GM20431 (cell line): ENCODE results near the gene TLR7.

Experiments
- in situ Hi-C: fragments of 300-500 bp; cut with MseI, MboI; formaldehyde crosslinking; loops from one replicate; pipeline ENCODE4 v1.15.0; 2020; ENCODE audit warnings: low sequenced_read_pairs; ENCODE audit not compliant: unreplicated experiment

TLR7 gene

DNA sequence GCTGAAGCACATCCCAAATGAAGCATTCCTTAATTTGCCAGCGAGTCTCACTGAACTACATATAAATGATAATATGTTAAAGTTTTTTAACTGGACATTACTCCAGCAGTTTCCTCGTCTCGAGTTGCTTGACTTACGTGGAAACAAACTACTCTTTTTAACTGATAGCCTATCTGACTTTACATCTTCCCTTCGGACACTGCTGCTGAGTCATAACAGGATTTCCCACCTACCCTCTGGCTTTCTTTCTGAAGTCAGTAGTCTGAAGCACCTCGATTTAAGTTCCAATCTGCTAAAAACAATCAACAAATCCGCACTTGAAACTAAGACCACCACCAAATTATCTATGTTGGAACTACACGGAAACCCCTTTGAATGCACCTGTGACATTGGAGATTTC lies 54.1 kb downstream of the TLR7 start:
- in situ Hi-C loops: no loop called here

DNA sequence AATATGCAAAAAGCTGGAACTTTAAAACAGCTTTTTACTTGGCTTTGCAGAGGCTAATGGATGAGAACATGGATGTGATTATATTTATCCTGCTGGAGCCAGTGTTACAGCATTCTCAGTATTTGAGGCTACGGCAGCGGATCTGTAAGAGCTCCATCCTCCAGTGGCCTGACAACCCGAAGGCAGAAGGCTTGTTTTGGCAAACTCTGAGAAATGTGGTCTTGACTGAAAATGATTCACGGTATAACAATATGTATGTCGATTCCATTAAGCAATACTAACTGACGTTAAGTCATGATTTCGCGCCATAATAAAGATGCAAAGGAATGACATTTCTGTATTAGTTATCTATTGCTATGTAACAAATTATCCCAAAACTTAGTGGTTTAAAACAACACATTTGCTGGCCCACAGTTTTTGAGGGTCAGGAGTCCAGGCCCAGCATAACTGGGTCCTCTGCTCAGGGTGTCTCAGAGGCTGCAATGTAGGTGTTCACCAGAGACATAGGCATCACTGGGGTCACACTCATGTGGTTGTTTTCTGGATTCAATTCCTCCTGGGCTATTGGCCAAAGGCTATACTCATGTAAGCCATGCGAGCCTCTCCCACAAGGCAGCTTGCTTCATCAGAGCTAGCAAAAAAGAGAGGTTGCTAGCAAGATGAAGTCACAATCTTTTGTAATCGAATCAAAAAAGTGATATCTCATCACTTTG lies 55.2 kb downstream of the TLR7 start:
- in situ Hi-C loops: no loop called here

DNA sequence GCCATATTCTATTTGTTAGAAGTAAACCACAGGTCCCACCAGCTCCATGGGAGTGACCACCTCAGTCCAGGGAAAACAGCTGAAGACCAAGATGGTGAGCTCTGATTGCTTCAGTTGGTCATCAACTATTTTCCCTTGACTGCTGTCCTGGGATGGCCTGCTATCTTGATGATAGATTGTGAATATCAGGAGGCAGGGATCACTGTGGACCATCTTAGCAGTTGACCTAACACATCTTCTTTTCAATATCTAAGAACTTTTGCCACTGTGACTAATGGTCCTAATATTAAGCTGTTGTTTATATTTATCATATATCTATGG lies 55.7 kb downstream of the TLR7 start:
- in situ Hi-C loops: no loop called here

DNA sequence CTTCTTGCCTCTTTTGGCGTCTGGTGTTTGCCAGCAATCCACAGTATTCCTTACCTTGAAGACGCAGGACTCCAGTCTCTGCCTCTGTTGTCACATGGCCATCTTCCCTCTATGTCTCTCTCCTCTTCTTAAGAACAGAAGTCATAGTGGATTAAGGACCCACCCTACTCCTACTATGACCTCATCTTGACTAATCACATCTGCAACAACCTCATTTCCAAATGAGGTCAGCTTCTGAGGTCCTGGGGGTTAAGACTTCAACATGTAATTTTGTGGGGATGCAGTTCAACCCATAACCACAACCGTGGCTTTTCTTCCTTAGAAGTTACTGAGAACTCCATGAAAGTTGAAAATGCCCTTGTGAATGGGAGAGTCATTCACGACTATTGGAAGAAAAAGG lies 62.8 kb downstream of the TLR7 start:
- in situ Hi-C loops: loop anchor here (25.0 kb wide), 1 partner anchor 558 kb away; no protein-coding TSS in a partner anchor

DNA sequence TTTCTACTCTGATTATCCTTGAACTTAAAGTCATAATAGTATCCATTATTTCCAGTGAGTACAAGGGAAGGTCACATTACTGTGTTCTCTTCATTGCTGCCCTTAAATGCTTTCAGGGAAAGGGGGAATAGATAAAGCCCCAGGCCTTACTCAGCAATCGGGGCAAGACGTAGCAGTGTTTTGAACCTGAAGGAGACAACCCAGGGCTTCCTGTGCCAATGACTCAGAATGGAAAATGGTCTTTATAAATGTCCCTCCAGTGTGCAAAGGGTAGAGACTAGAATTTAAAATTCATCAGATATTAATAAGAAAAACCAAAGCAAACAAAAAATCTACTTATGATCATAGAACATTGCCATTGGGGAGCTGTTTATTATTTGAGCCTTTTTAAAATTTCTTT lies 63.3 kb downstream of the TLR7 start:
- in situ Hi-C loops: loop anchor here (25.0 kb wide), 1 partner anchor 557 kb away; no protein-coding TSS in a partner anchor

DNA sequence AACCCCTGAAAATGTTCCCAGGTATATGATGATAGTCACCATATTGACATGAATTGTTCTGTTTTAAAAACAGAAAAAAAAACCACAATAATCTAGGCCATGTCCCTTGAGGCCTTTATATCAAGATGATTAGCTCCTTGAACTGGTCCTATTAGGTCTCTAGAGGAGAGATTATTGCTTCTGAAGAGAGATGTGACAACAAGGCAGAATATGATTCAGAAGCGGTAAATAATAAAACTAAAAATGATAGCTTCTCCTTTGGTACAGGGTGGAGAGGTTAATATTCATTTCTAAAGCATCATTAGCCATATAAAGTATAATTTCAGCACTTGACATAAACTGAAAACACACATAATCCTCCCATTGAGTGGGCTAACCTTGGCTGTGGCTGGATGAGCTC lies 65.4 kb downstream of the TLR7 start:
- in situ Hi-C loops: loop anchor here (25.0 kb wide), 1 partner anchor 555 kb away; no protein-coding TSS in a partner anchor

DNA sequence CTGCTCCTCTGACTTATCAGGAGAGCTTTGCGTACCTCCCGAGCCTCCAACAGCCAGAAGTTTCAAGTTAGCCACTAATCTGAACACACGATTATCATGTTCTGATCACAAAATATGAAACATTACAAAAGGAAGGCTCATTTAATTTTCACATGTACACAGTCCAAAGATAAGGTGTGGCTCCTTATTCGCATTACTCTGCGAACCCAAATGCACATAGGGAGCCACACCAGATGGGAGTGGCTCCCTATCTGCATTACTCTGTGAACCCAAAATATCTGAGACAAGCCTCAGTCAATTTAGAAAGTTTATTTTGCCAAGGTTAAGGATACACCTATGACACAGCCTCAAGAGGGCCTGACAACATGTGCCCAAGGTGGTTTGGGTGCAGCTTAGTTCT lies 68.0 kb downstream of the TLR7 start:
- in situ Hi-C loops: loop anchor here (25.0 kb wide), 1 partner anchor 552 kb away; no protein-coding TSS in a partner anchor

DNA sequence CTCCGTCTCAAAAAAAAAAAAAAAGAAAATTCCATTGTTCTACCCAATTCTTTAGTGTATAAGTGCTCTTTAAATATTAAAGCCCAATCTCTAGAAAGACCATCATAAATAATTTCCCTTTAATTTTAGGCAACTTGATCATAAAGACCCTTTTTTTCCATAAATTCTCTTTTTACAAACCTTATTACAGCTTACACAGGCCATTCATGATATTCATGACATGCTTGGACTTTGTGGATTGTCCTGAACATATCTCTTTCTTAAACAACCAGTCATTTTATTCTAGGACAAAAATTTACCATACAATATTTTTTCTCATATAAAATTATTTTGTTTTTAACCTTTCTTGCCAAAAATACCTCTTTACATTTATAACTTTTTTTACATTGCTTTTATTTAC lies 70.1 kb downstream of the TLR7 start:
- in situ Hi-C loops: loop anchor here (25.0 kb wide), 1 partner anchor 550 kb away; no protein-coding TSS in a partner anchor
